ENCODE data around the gene RASSF3.
"Not testable (repeated sequence)": the region's sequence is repeated elsewhere in the genome, so short reads cannot be mapped to it uniquely, and the experiment has no call there.

RASSF3 gene

GRCh38 chr12:64610660-64611340, 505 bp downstream of the RASSF3 start:
- TF ChIP-seq POLR2AphosphoS5 (IDR thresholded peaks at IDR 0.05; ENCODE audit: low read depth, low read length) = no peak; the same call in 1 of the 2 replicates
- no peak for TF ChIP-seq POU2F2 (IDR thresholded peaks at IDR 0.05; ENCODE audit: low read depth, low read length)
- peak; percentile 3; the same call in 1 of the 2 replicates for TF ChIP-seq SPI1 (IDR thresholded peaks at IDR 0.05; ENCODE audit: low read depth, low read length)
- TF ChIP-seq PAX5 (IDR thresholded peaks at IDR 0.05; ENCODE audit: insufficient read depth, low read length, severe bottlenecking) = no peak
- TF ChIP-seq TAF1 (IDR thresholded peaks at IDR 0.05; ENCODE audit: low read depth, low read length) = peak; percentile 72; the same call in 1 of the 2 replicates
- peak; percentile 64 for TF ChIP-seq POLR2A (IDR thresholded peaks at IDR 0.05; ENCODE audit: low read depth, low read length)
- DNase-seq (ENCODE audit: insufficient read length, low spot score) = peak; percentile 47
- FAIRE-seq = peak; percentile 78

- TF ChIP-seq POU2F2 (IDR thresholded peaks at IDR 0.05; ENCODE audit: low read depth, low read length) (no peak), POLR2A (IDR thresholded peaks at IDR 0.05; ENCODE audit: low read depth, low read length) (no peak), SPI1 (IDR thresholded peaks at IDR 0.05; ENCODE audit: low read depth, low read length) (no peak), PAX5 (IDR thresholded peaks at IDR 0.05; ENCODE audit: insufficient read depth, low read length, severe bottlenecking) (no peak), TAF1 (IDR thresholded peaks at IDR 0.05; ENCODE audit: low read depth, low read length) (no peak), POLR2AphosphoS5 (IDR thresholded peaks at IDR 0.05; ENCODE audit: low read depth, low read length) (no peak; the same call in 1 of the 2 replicates)
- no peak for FAIRE-seq
- no peak for DNase-seq (ENCODE audit: insufficient read length, low spot score)
Observed at GRCh38 chr12:64611341-64612284, 1.3 kb downstream of the RASSF3 start.

- FAIRE-seq = no peak
- TF ChIP-seq POU2F2 (IDR thresholded peaks at IDR 0.05; ENCODE audit: low read depth, low read length) (no peak), POLR2AphosphoS5 (IDR thresholded peaks at IDR 0.05; ENCODE audit: low read depth, low read length) (no peak), SPI1 (IDR thresholded peaks at IDR 0.05; ENCODE audit: low read depth, low read length) (no peak), POLR2A (IDR thresholded peaks at IDR 0.05; ENCODE audit: low read depth, low read length) (no peak), TAF1 (IDR thresholded peaks at IDR 0.05; ENCODE audit: low read depth, low read length) (no peak), PAX5 (IDR thresholded peaks at IDR 0.05; ENCODE audit: insufficient read depth, low read length, severe bottlenecking) (no peak)
- DNase-seq (ENCODE audit: insufficient read length, low spot score) = no peak
Observed at GRCh38 chr12:64612843-64613242, 2.5 kb downstream of the RASSF3 start.

DNA sequence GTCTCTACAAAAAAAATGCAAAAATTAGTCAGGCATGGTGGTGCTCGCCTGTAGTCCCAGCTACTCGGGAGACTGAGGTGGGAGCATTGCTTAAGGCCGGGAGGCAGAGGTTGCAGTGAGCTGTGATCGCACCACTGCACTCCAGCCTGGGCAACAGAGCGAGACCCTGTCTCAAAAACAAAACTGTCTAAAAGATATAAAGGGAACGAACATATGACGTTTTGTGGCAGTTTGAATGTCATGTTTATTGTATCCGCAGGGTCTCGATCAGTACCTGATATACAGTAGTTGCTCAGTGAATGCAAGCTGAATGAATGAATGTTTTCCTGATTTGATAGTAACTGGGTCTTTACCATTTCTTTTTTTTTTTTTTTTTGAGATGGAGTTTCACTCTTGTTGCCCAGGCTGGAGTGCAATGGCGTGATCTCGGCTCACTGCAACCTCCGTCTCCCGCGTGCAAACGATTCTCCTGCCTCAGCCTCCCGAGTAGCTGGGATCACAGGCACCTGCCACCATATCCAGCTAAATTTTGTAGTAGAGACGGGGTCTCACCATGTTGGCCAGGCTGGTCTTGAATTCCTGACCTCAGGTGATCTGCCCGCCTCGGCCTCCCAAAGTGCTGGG, 3.6 kb downstream of the RASSF3 start:
- DNase-seq (ENCODE audit: insufficient read length, low spot score) = not testable (repeated sequence)
- TF ChIP-seq TAF1 (IDR thresholded peaks at IDR 0.05; ENCODE audit: low read depth, low read length) (0 out of 2 replicates have a peak, but pooled peaks have one; percentile 21), PAX5 (IDR thresholded peaks at IDR 0.05; ENCODE audit: insufficient read depth, low read length, severe bottlenecking) (peak; percentile 68)
- FAIRE-seq = peak; percentile 5

DNA sequence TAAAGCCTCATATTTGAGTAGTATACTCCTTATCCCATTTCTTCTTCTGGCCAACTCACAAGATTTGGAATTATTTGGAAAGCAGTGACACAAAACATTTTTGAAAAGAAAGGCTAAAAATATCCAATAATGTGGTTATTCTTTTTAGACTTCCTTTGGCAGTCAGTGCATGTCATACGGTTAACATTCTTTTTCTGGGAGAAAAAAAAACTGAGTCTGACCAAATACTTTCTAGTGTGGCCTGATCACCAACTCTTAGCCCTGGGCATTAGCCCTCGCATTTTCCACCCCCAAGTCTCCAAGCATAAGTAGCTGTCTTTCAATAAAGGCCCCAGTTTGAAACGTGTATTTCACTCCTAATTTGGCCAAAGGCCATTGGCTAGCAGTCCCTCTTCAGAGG, 5.9 kb downstream of the RASSF3 start:
- DNase-seq (ENCODE audit: insufficient read length, low spot score) = no peak
- peak; percentile 48 for FAIRE-seq
- TF ChIP-seq POLR2A (IDR thresholded peaks at IDR 0.05; ENCODE audit: low read depth, low read length) (no peak), POU2F2 (IDR thresholded peaks at IDR 0.05; ENCODE audit: low read depth, low read length) (no peak), POLR2AphosphoS5 (IDR thresholded peaks at IDR 0.05; ENCODE audit: low read depth, low read length) (no peak), SPI1 (IDR thresholded peaks at IDR 0.05; ENCODE audit: low read depth, low read length) (no peak), TAF1 (IDR thresholded peaks at IDR 0.05; ENCODE audit: low read depth, low read length) (no peak), PAX5 (IDR thresholded peaks at IDR 0.05; ENCODE audit: insufficient read depth, low read length, severe bottlenecking) (no peak)

GRCh38 chr12:64618953-64619590, 8.8 kb downstream of the RASSF3 start:
- FAIRE-seq (peak; percentile 56), DNase-seq (ENCODE audit: insufficient read length, low spot score) (no peak)
- TF ChIP-seq SPI1 (IDR thresholded peaks at IDR 0.05; ENCODE audit: low read depth, low read length) (peak; percentile 85), POU2F2 (IDR thresholded peaks at IDR 0.05; ENCODE audit: low read depth, low read length) (peak; percentile 46; the same call in 1 of the 2 replicates), PAX5 (IDR thresholded peaks at IDR 0.05; ENCODE audit: insufficient read depth, low read length, severe bottlenecking) (no peak), TAF1 (IDR thresholded peaks at IDR 0.05; ENCODE audit: low read depth, low read length) (no peak; the same call in 1 of the 2 replicates), POLR2A (IDR thresholded peaks at IDR 0.05; ENCODE audit: low read depth, low read length) (no peak), POLR2AphosphoS5 (IDR thresholded peaks at IDR 0.05; ENCODE audit: low read depth, low read length) (no peak)

GRCh38 chr12:64621257-64621942, 11.1 kb downstream of the RASSF3 start:
- FAIRE-seq = peak; percentile 85
- TF ChIP-seq POLR2AphosphoS5 (IDR thresholded peaks at IDR 0.05; ENCODE audit: low read depth, low read length) (peak; percentile 43; the same call in 1 of the 2 replicates), POU2F2 (IDR thresholded peaks at IDR 0.05; ENCODE audit: low read depth, low read length) (peak; percentile 63; the same call in 1 of the 2 replicates), TAF1 (IDR thresholded peaks at IDR 0.05; ENCODE audit: low read depth, low read length) (0 out of 2 replicates have a peak, but pooled peaks have one; percentile 44), POLR2A (IDR thresholded peaks at IDR 0.05; ENCODE audit: low read depth, low read length) (peak; percentile 53; the same call in 1 of the 2 replicates), SPI1 (IDR thresholded peaks at IDR 0.05; ENCODE audit: low read depth, low read length) (peak; percentile 39), PAX5 (IDR thresholded peaks at IDR 0.05; ENCODE audit: insufficient read depth, low read length, severe bottlenecking) (peak; percentile 49)
- no peak for DNase-seq (ENCODE audit: insufficient read length, low spot score)

DNA sequence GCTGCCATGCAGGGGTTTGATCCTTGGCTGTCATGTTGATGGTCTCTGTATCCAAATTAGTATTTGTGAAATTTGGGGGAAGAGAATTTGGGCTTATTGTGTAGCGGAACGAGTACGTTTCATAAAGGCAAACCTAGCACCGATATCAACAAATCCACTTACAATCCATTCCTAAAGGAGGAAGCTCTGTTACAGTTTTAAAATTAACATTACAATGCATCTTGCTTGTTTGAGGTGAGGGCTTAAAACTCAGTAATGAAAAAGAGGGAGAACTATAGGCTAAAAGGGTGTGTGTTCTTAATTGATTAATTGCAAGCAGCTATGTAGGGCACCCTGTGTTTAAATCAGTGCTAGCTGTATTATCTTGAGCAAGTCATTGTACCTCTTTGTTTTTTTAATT, 13.7 kb downstream of the RASSF3 start:
- FAIRE-seq (no peak), DNase-seq (ENCODE audit: insufficient read length, low spot score) (no peak)
- no peak for TF ChIP-seq PAX5 (IDR thresholded peaks at IDR 0.05; ENCODE audit: insufficient read depth, low read length, severe bottlenecking)
- no peak for TF ChIP-seq POU2F2 (IDR thresholded peaks at IDR 0.05; ENCODE audit: low read depth, low read length)
- no peak for TF ChIP-seq TAF1 (IDR thresholded peaks at IDR 0.05; ENCODE audit: low read depth, low read length)
- TF ChIP-seq POLR2A (IDR thresholded peaks at IDR 0.05; ENCODE audit: low read depth, low read length) = no peak
- TF ChIP-seq POLR2AphosphoS5 (IDR thresholded peaks at IDR 0.05; ENCODE audit: low read depth, low read length) = no peak
- no peak for TF ChIP-seq SPI1 (IDR thresholded peaks at IDR 0.05; ENCODE audit: low read depth, low read length)

Measured in GM12891 (cell line).